Mesenchymal stem cell (in vitro differentiated cells and primary cell): Measurements from ENCODE around the gene FAM216A.

Experiments used
- DNase-seq: peaks from one replicate; pipeline ENCODE4 v3.0.0-alpha.2; 2013
- H2AFZ ChIP-seq: one replicate; pipeline ENCODE4 v1.6.1; 2013; ENCODE audit warnings: low read depth, mild to moderate bottlenecking, control low read depth, inconsistent platforms, low read length, moderate library complexity
- H2AK5ac ChIP-seq: 2 replicates; pipeline ENCODE4 v1.6.1; 2013; ENCODE audit warnings: low read length, moderate library complexity, mild to moderate bottlenecking, inconsistent platforms; ENCODE audit not compliant: severe bottlenecking
- H2BK120ac ChIP-seq: one replicate; pipeline ENCODE4 v1.6.1; 2013; ENCODE audit warnings: low read depth, mild to moderate bottlenecking, inconsistent platforms, low read length, moderate library complexity
- H2BK12ac ChIP-seq, 2 experiments: one replicate each; pipeline ENCODE4 v1.6.1; 2013; ENCODE audit warnings: inconsistent platforms in 2 of 2, low read length in 2 of 2, mild to moderate bottlenecking in 2 of 2, moderate library complexity in 2 of 2, control low read depth in 1 of 2
- H2BK15ac ChIP-seq: one replicate; pipeline ENCODE4 v1.6.1; 2013; ENCODE audit warnings: mild to moderate bottlenecking, low read depth, inconsistent platforms; ENCODE audit not compliant: poor library complexity, severe bottlenecking
- H2BK5ac ChIP-seq: 2 replicates; pipeline ENCODE4 v1.6.1; 2013; ENCODE audit warnings: low read depth, mild to moderate bottlenecking, low read length, control low read depth, inconsistent platforms; ENCODE audit not compliant: poor library complexity, severe bottlenecking
- H3K14ac ChIP-seq, 2 experiments: one replicate each; pipeline ENCODE4 v1.6.1; 2013; ENCODE audit warnings: inconsistent platforms in 2 of 2, low read length in 2 of 2, control low read depth in 1 of 2, mild to moderate bottlenecking in 1 of 2, moderate library complexity in 1 of 2
- H3K18ac ChIP-seq, 2 experiments: one replicate each; pipeline ENCODE4 v1.6.1; 2013; ENCODE audit warnings: inconsistent platforms in 2 of 2, low read length in 2 of 2, control low read depth in 1 of 2, low read depth in 1 of 2, mild to moderate bottlenecking in 1 of 2
- H3K23ac ChIP-seq, 2 experiments: one replicate each; pipeline ENCODE4 v1.6.1; 2013; ENCODE audit warnings: inconsistent platforms in 2 of 2, low read length in 2 of 2, mild to moderate bottlenecking in 2 of 2, moderate library complexity in 2 of 2, control low read depth in 1 of 2
- H3K27ac ChIP-seq: 2 replicates; pipeline ENCODE4 v1.5.1; 2013; ENCODE audit warnings: mild to moderate bottlenecking, moderate library complexity, low read length, control low read depth, inconsistent platforms; ENCODE audit not compliant: poor library complexity, severe bottlenecking
- H3K27me3 ChIP-seq, 2 experiments: 2 replicates each; pipeline versions ENCODE4 v1.6.1 to v1.7.0; 2013; ENCODE audit warnings: low read length in 2 of 2, mild to moderate bottlenecking in 2 of 2, moderate library complexity in 2 of 2, control low read depth in 1 of 2, inconsistent platforms in 1 of 2; ENCODE audit not compliant: control insufficient read depth in 1 of 2, insufficient read depth in 1 of 2
- H3K36me3 ChIP-seq, 2 experiments: 2 replicates each; pipeline versions ENCODE4 v1.6.1 to v1.7.0; 2013; ENCODE audit warnings: low read length in 2 of 2, control low read depth in 1 of 2, inconsistent platforms in 1 of 2, low read depth in 1 of 2, mild to moderate bottlenecking in 1 of 2; ENCODE audit not compliant: insufficient read depth in 2 of 2, control insufficient read depth in 1 of 2
- H3K4ac ChIP-seq, 2 experiments: one replicate each; pipeline ENCODE4 v1.6.1; 2013; ENCODE audit warnings: inconsistent platforms in 2 of 2, low read length in 2 of 2, mild to moderate bottlenecking in 2 of 2, moderate library complexity in 2 of 2, control low read depth in 1 of 2, low read depth in 1 of 2
- H3K4me1 ChIP-seq: 2 replicates; pipeline ENCODE4 v1.6.1; 2013; ENCODE audit warnings: low read depth, low read length, control low read depth; ENCODE audit not compliant: control insufficient read depth, insufficient read depth
- H3K4me2 ChIP-seq: 2 replicates; pipeline ENCODE4 v1.6.1; 2013; ENCODE audit warnings: low read length, mild to moderate bottlenecking, inconsistent platforms; ENCODE audit not compliant: poor library complexity, severe bottlenecking
- H3K4me3 ChIP-seq, 2 experiments: 2 replicates each; pipeline versions ENCODE4 v1.5.1 to v1.7.0; 2013; ENCODE audit warnings: low read length in 2 of 2, mild to moderate bottlenecking in 2 of 2, control low read depth in 1 of 2, low read depth in 1 of 2; ENCODE audit not compliant: insufficient read depth in 1 of 2
- H3K79me1 ChIP-seq: replicated peaks from 2 replicates; pipeline ENCODE4 v1.6.1; 2013; ENCODE audit warnings: mild to moderate bottlenecking, control low read depth, low read length, inconsistent platforms; ENCODE audit not compliant: poor library complexity, severe bottlenecking
- H3K9ac ChIP-seq: 2 replicates; pipeline ENCODE4 v1.7.0; 2013; ENCODE audit warnings: mild to moderate bottlenecking, low read length, moderate library complexity
- H3K9me3 ChIP-seq: 2 replicates; pipeline ENCODE4 v1.7.0; 2013; ENCODE audit warnings: mild to moderate bottlenecking, low read length; ENCODE audit not compliant: control insufficient read depth
- H4K8ac ChIP-seq: one replicate; pipeline ENCODE4 v1.6.1; 2013; ENCODE audit warnings: inconsistent platforms, mild to moderate bottlenecking, low read length, moderate library complexity
- H4K91ac ChIP-seq: one replicate; pipeline ENCODE4 v1.6.1; 2013; ENCODE audit warnings: mild to moderate bottlenecking, low read length, inconsistent platforms
- WGBS: methylation state at CpG from one replicate; pipeline ENCODE4 v1.1.7; 2013; ENCODE audit warnings: mixed read lengths; 5-methylcytosine and 5-hydroxymethylcytosine counted together

FAM216A gene

DNA sequence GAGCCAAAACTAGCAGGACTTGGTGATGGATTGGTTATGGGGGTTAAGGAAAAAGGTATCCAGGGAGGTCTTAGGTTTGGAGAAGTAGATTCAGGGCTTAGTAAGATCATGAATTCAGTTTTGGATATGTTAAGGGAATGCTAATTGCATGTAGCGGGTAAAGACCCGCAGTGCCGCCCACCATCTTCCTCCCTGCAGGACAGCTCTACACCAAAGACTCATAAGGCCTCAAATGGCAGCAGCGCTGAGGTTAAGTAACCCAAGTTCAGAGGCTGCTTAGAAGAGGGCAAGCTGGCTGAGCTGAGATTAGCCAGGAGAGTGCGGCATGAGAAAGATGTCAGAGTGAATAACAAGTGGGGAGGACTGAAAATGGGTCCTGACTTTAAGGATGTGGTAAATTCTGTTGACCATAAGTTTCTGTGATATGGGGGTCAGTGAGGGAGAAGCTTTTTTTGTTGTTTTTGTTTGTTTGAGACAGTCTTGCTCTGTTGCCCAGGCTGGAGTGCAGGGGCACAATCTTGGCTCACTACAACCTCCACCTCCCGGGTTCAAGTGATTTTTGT is 59.7 kb downstream of the FAM216A start:
- H2BK15ac ChIP-seq = no peak overlapping the region
- DNase-seq = no peak
- H3K4me1 ChIP-seq = no peaks in the 10 kb centered on the region
- H2AFZ ChIP-seq = no peak overlapping the region
- H3K14ac ChIP-seq = no peak overlapping the region
- H2BK12ac ChIP-seq = no peak overlapping the region
- H2BK120ac ChIP-seq = no peak overlapping the region
- no peaks in the 10 kb centered on the region for H3K27me3 ChIP-seq
- no peak overlapping the region for H3K4me3 ChIP-seq
- H3K9me3 ChIP-seq = no peaks in the 10 kb centered on the region
- H2BK5ac ChIP-seq = no peak overlapping the region
- 92% methylated on average over 5 of the region's 6 CpGs for WGBS
- H4K91ac ChIP-seq = no peak overlapping the region
- peaks cover 6 to 13% of the 10 kb centered on the region in 2 experiments for H3K36me3 ChIP-seq
- no peak overlapping the region for H3K23ac ChIP-seq
- H3K4me2 ChIP-seq = no peak overlapping the region
- no peak overlapping the region for H3K18ac ChIP-seq
- peak overlapping the region; percentile 28 for H4K8ac ChIP-seq
- no peak overlapping the region for H3K9ac ChIP-seq
- no peak overlapping the region for H3K4ac ChIP-seq
- H3K79me1 ChIP-seq = peaks cover 5% of the 10 kb centered on the region
- no peak overlapping the region for H2AK5ac ChIP-seq
- H3K27ac ChIP-seq = no peak overlapping the region

DNA sequence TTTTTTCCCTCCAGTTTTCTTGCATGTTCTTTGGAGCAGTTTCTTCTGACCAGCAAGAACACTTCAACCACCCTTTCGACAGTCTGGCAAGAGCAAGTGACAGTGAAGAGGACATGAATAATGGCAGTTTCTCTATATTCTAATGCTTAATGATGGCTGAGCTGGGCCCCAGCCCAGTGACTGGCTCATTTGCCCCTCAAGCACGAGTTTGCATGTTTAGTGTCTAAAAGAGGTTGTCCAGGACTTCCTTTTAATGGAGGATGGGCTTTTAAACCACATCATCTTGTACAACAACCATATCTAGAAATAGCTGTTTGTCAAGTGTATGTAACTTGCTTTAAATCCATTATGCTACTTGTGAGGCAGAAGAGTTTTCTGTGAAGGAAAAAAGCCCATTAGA is 61.9 kb downstream of the FAM216A start:
- peak; percentile 38 for DNase-seq
- Histone ChIP-seq H3K4me3 (no peak overlapping the region), H3K23ac (no peak overlapping the region), H3K18ac (no peak overlapping the region), H3K4me1 (no peaks in the 10 kb centered on the region), H4K8ac (no peak overlapping the region), H3K14ac (no peak overlapping the region), H3K9ac (no peak overlapping the region), H2AFZ (no peak overlapping the region), H3K27me3 (no peaks in the 10 kb centered on the region), H3K79me1 (peaks cover 7% of the 10 kb centered on the region), H3K27ac (no peak overlapping the region), H4K91ac (no peak overlapping the region), H2BK15ac (no peak overlapping the region), H3K9me3 (no peaks in the 10 kb centered on the region), H2BK120ac (no peak overlapping the region), H3K4me2 (no peak overlapping the region), H2BK5ac (no peak overlapping the region), H3K4ac (no peak overlapping the region), H2AK5ac (no peak overlapping the region), H2BK12ac (no peak overlapping the region), H3K36me3 (peaks cover 6 to 27% of the 10 kb centered on the region in 2 experiments)
- 88% methylated on average over 1 of the region's 2 CpGs for WGBS

DNA sequence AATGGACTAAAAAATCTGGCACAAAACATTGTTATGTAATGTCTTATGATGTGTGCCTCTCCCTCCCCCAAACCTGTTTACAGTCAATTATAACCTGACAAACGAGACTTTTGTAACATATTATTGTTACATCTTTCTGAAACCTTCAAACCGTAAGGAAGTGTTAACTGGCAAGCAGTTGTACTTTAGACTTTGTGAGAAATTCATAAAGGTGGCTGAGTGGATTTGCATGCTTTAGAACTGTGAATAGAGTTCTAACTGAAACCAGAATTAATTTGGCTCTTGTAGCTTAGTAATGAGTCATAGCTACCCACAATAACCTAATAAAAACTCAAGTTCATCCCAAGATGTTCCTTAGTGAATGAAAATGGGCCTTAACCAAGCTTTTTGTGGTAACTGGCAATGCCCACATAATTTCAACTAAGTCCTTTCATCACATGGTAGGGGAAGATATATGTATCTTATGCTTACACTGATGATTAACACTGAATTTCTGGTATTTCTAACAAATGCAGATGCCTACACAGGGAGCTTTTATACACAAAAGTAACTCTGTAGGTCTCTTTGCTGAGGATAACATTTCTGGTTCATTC is 63.2 kb downstream of the FAM216A start:
- no peaks in the 10 kb centered on the region for H3K4me1 ChIP-seq
- WGBS = 70% methylated on average over 1 of the region's 2 CpGs
- H3K4me2 ChIP-seq = no peak overlapping the region

DNA sequence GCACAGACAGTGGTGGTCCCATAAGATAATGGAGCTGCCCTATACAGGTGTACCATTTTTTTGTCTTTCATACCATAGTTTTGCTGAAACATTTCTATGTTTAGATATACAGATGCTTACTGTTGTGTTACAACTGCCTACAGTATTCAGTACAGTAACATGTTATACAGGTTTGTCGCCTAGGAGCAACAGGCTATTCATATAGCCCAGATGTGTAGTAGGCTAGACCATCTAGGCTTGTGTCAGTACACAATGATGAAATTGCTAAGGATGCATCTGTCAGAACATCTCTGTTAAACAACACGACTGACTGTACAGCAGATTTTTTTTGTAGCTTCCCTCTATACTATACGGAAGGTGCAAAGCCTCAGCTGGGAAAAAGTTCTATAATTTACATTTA is 64.0 kb downstream of the FAM216A start:
- no peak overlapping the region for H3K4me2 ChIP-seq
- no peak overlapping the region for H2BK12ac ChIP-seq
- no peak overlapping the region for H4K8ac ChIP-seq

More for the DNA sequence above, 63.2 kb downstream of the FAM216A start:
- Histone ChIP-seq H2AFZ (no peak overlapping the region), H2BK15ac (no peak overlapping the region), H3K79me1 (peaks cover 11% of the 10 kb centered on the region), H3K14ac (no peak overlapping the region), H3K27me3 (no peaks in the 10 kb centered on the region), H3K18ac (no peak overlapping the region), H4K8ac (no peak overlapping the region), H3K9ac (no peak overlapping the region), H3K4ac (no peak overlapping the region), H3K27ac (no peak overlapping the region), H3K9me3 (no peaks in the 10 kb centered on the region), H2BK12ac (no peak overlapping the region), H3K23ac (no peak overlapping the region), H4K91ac (no peak overlapping the region), H3K36me3 (peaks cover 6 to 41% of the 10 kb centered on the region in 2 experiments), H2AK5ac (no peak overlapping the region), H2BK5ac (no peak overlapping the region), H3K4me3 (no peak overlapping the region), H2BK120ac (no peak overlapping the region)
- DNase-seq = peak; percentile 48

More for the DNA sequence above, 64.0 kb downstream of the FAM216A start:
- H3K18ac ChIP-seq = no peak overlapping the region
- H2BK120ac ChIP-seq = no peak overlapping the region
- peaks cover 9 to 49% of the 10 kb centered on the region in 2 experiments for H3K36me3 ChIP-seq
- no peak overlapping the region for H3K4ac ChIP-seq
- 81% methylated on average over 2 of the region's 3 CpGs for WGBS
- no peaks in the 10 kb centered on the region for H3K27me3 ChIP-seq
- no peaks in the 10 kb centered on the region for H3K4me1 ChIP-seq
- H3K9me3 ChIP-seq = no peaks in the 10 kb centered on the region
- no peak overlapping the region for H3K27ac ChIP-seq
- H2BK5ac ChIP-seq = peak overlapping the region; percentile 57
- H3K9ac ChIP-seq = no peak overlapping the region
- H2AFZ ChIP-seq = no peak overlapping the region
- H3K23ac ChIP-seq = no peak overlapping the region
- no peak overlapping the region for H3K14ac ChIP-seq
- peaks cover 14% of the 10 kb centered on the region for H3K79me1 ChIP-seq
- H3K4me3 ChIP-seq = no peak overlapping the region
- no peak for DNase-seq
- no peak overlapping the region for H2BK15ac ChIP-seq
- no peak overlapping the region for H2AK5ac ChIP-seq
- H4K91ac ChIP-seq = no peak overlapping the region
